ENCODE measurements around the gene SERPINA12. TPM values are rescaled to one million over a fixed set of nuclear protein-coding genes. Genes with fewer than 3 reads are reported as not detected.

The SERPINA12 gene
- total and polyA plus RNA-seq, 2 of the 13 experiments (the other 11 are each of a cell fraction or from before 2014, with no cell fraction given) = 0.08 TPM; not detected in 1

DNA sequence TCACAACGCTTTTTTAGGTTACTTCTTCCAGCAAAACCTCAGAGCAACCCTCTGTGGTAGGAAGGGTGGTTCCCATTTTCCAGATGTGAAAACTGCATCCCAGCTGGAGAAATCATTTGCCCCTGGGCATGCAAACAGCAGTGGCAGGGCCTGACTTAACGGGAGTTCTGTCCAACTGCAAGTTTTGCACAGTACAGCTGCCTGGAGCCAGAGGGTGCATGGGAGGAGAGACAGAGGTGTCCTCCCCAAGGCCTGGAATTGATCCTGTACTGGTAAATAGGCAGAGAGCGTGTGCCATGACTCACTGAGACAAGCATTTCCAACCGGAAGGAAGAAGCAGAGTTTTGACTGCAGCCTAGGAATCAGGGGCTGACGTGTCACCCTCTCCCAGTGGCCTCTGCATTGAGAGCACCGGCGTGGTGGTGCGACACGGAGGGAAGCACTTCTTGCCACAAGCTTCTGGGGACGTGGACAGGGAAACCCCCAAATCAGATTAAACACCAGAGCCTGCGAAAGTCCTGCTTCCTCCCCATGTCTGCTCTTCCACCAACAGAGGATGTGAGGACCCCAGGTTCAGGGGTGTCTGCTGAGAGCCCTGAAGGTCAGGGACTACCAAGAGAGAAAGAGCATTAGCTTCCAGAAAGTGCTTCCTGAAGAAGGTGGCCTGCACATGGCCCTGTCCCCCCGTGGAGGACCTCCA, 33.0 kb upstream of the SERPINA12 start (continued):
- no peak for TF ChIP-seq NCOA1 (CRISPR knock-in tag; IDR thresholded peaks at IDR 0.05)
- TF ChIP-seq FOXO1 (CRISPR knock-in tag; IDR thresholded peaks at IDR 0.05) = peak; percentile 53; the same call in 1 of the 2 replicates
- TF ChIP-seq ARNTL (CRISPR knock-in tag; IDR thresholded peaks at IDR 0.05) = peak; percentile 34; the same call in 1 of the 2 replicates
- TF ChIP-seq HDAC1 (CRISPR knock-in tag; IDR thresholded peaks at IDR 0.05) = 0 out of 2 replicates have a peak, but pooled peaks have one; percentile 39
- no peak for TF ChIP-seq ZNF138 (CRISPR knock-in tag; IDR thresholded peaks at IDR 0.05; ENCODE audit: low read depth)
- TF ChIP-seq, protein P1, sequence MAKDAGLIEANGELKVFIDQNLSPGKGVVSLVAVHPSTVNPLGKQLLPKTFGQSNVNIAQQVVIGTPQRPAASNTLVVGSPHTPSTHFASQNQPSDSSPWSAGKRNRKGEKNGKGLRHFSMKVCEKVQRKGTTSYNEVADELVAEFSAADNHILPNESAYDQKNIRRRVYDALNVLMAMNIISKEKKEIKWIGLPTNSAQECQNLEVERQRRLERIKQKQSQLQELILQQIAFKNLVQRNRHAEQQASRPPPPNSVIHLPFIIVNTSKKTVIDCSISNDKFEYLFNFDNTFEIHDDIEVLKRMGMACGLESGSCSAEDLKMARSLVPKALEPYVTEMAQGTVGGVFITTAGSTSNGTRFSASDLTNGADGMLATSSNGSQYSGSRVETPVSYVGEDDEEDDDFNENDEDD (CRISPR knock-in tag; IDR thresholded peaks at IDR 0.05; ENCODE audit: borderline replicate concordance) = 0 out of 2 replicates have a peak, but pooled peaks have one; percentile 29
- TF ChIP-seq, protein P2, sequence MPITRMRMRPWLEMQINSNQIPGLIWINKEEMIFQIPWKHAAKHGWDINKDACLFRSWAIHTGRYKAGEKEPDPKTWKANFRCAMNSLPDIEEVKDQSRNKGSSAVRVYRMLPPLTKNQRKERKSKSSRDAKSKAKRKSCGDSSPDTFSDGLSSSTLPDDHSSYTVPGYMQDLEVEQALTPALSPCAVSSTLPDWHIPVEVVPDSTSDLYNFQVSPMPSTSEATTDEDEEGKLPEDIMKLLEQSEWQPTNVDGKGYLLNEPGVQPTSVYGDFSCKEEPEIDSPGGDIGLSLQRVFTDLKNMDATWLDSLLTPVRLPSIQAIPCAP (CRISPR knock-in tag; IDR thresholded peaks at IDR 0.05; ENCODE audit: low read depth) = no peak
- TF ChIP-seq, protein P3, sequence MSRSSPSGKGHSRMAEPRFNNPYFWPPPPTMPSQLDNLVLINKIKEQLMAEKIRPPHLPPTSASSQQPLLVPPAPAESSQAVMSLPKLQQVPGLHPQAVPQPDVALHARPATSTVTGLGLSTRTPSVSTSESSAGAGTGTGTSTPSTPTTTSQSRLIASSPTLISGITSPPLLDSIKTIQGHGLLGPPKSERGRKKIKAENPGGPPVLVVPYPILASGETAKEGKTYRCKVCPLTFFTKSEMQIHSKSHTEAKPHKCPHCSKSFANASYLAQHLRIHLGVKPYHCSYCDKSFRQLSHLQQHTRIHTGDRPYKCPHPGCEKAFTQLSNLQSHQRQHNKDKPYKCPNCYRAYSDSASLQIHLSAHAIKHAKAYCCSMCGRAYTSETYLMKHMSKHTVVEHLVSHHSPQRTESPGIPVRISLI (CRISPR knock-in tag; IDR thresholded peaks at IDR 0.05; ENCODE audit: borderline replicate concordance) = no peak
- no peak for TF ChIP-seq SMAD3 (CRISPR knock-in tag; IDR thresholded peaks at IDR 0.05)
- no peak for TF ChIP-seq ZNF678 (CRISPR knock-in tag; IDR thresholded peaks at IDR 0.05)
- peak; percentile 87 for TF ChIP-seq ELF3 (CRISPR knock-in tag; IDR thresholded peaks at IDR 0.05)
- TF ChIP-seq, protein P4, sequence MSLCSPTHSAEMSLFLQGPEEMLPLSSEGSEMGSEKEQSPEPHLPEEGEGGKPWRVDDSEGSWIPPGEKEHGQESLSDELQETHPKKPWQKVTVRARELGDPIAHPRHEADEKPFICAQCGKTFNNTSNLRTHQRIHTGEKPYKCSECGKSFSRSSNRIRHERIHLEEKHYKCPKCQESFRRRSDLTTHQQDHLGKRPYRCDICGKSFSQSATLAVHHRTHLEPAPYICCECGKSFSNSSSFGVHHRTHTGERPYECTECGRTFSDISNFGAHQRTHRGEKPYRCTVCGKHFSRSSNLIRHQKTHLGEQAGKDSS (CRISPR knock-in tag; IDR thresholded peaks at IDR 0.05; ENCODE audit: borderline replicate concordance, low read depth) = 0 out of 2 replicates have a peak, but pooled peaks have one; percentile 65
- no peak for TF ChIP-seq NBN (conservative IDR thresholded peaks at IDR 0.05)
- TF ChIP-seq MAFG (CRISPR knock-in tag; IDR thresholded peaks at IDR 0.05) = no peak
- TF ChIP-seq ZNF30 (CRISPR knock-in tag; IDR thresholded peaks at IDR 0.05) = no peak
- peak; percentile 80 for TF ChIP-seq TEAD3 (CRISPR knock-in tag; optimal IDR thresholded peaks at IDR 0.05; ENCODE audit: borderline replicate concordance)
- TF ChIP-seq ZNF12 (CRISPR knock-in tag; IDR thresholded peaks at IDR 0.05) = peak; percentile 51; the same call in 1 of the 2 replicates
- TF ChIP-seq RBAK (CRISPR knock-in tag; IDR thresholded peaks at IDR 0.05) = peak; percentile 89
- TF ChIP-seq, protein P5, sequence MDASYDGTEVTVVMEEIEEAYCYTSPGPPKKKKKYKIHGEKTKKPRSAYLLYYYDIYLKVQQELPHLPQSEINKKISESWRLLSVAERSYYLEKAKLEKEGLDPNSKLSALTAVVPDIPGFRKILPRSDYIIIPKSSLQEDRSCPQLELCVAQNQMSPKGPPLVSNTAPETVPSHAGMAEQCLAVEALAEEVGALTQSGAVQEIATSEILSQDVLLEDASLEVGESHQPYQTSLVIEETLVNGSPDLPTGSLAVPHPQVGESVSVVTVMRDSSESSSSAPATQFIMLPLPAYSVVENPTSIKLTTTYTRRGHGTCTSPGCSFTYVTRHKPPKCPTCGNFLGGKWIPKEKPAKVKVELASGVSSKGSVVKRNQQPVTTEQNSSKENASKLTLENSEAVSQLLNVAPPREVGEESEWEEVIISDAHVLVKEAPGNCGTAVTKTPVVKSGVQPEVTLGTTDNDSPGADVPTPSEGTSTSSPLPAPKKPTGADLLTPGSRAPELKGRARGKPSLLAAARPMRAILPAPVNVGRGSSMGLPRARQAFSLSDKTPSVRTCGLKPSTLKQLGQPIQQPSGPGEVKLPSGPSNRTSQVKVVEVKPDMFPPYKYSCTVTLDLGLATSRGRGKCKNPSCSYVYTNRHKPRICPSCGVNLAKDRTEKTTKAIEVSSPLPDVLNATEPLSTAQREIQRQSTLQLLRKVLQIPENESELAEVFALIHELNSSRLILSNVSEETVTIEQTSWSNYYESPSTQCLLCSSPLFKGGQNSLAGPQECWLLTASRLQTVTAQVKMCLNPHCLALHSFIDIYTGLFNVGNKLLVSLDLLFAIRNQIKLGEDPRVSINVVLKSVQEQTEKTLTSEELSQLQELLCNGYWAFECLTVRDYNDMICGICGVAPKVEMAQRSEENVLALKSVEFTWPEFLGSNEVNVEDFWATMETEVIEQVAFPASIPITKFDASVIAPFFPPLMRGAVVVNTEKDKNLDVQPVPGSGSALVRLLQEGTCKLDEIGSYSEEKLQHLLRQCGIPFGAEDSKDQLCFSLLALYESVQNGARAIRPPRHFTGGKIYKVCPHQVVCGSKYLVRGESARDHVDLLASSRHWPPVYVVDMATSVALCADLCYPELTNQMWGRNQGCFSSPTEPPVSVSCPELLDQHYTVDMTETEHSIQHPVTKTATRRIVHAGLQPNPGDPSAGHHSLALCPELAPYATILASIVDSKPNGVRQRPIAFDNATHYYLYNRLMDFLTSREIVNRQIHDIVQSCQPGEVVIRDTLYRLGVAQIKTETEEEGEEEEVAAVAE (CRISPR knock-in tag; IDR thresholded peaks at IDR 0.05; ENCODE audit: borderline replicate concordance) = no peak
- no peak for TF ChIP-seq ZNF768 (CRISPR knock-in tag; IDR thresholded peaks at IDR 0.05)

Measured in HepG2 (cell line).